Stomach (tissue), 9 donors: ENCODE measurements around the gene FLOT2. TPM values are rescaled to one million over a fixed set of nuclear protein-coding genes. Genes with fewer than 3 reads are reported as not detected.

Source experiments
- DNase-seq, 2 donors: peaks; one replicate each; pipeline versions ENCODE4 v3.0.0 to v3.0.0-alpha.2; 2013 to 2019
- H3K27ac ChIP-seq, 5 donors: fragments of 200-600 bp in 4 of 5; sonication (generic) in 4 of 5; one replicate each; pipeline ENCODE4 v1.5.1; 2013 to 2019; ENCODE audit warnings: mild to moderate bottlenecking in 1 of 5, moderate library complexity in 1 of 5
- H3K27me3 ChIP-seq, 3 donors: fragments of 200-600 bp; sonication (generic); one replicate each; pipeline ENCODE4 v1.5.1; 2017 to 2019; ENCODE audit warnings: mixed run types in 1 of 3
- H3K36me3 ChIP-seq, 4 donors: fragments of 200-600 bp; sonication (generic); 1 replicate in 3 of 4; 2 replicates in 1 of 4; pipeline ENCODE4 v1.5.1; 2016 to 2019
- H3K4me1 ChIP-seq, 4 donors: fragments of 200-600 bp; sonication (generic); one replicate each; pipeline ENCODE4 v1.5.1; 2016 to 2019
- H3K4me3 ChIP-seq, 4 donors: fragments of 200-600 bp; sonication (generic) in 3 of 4; one replicate each; pipeline ENCODE4 v1.5.1; 2016 to 2019; ENCODE audit warnings: mild to moderate bottlenecking in 1 of 4
- H3K9me3 ChIP-seq, 4 donors: fragments of 200-600 bp; sonication (generic); one replicate each; pipeline ENCODE4 v1.5.1; 2016 to 2019
- CTCF ChIP-seq, 7 experiments: fragments of 450-650 bp in 4 of 7; fragments of 200-600 bp in 3 of 7; sonication (generic) in 3 of 7; IDR thresholded peaks; one replicate each; pipeline ENCODE4 v1.5.1; 2016 to 2019; ENCODE audit warnings: antibody characterized with exemption in 7 of 7, control low read depth in 2 of 7, mild to moderate bottlenecking in 1 of 7
- EP300 ChIP-seq: sonication (generic); formaldehyde crosslinking; IDR thresholded peaks from one replicate; pipeline ENCODE4 v1.6.1; 2017; ENCODE audit warnings: antibody characterized with exemption
- POLR2A ChIP-seq, 4 donors: fragments of 450-650 bp; IDR thresholded peaks; one replicate each; pipeline ENCODE4 v1.6.1; 2016; ENCODE audit warnings: antibody characterized with exemption in 4 of 4, control low read depth in 2 of 4, mild to moderate bottlenecking in 1 of 4, moderate library complexity in 1 of 4
- POLR2AphosphoS5 ChIP-seq, 3 donors: sonication (generic); formaldehyde crosslinking; IDR thresholded peaks; one replicate each; pipeline ENCODE4 v1.6.1; 2016; ENCODE audit warnings: antibody characterized with exemption in 3 of 3
- WGBS, 5 donors: extraction: QIAGEN DNeasy Blood & Tissue Kit in 3 of 5; methylation state at CpG; one replicate each; pipeline versions ENCODE4 v1.1.5 to v1.1.7; 2013 to 2018; 5-methylcytosine and 5-hydroxymethylcytosine counted together
- intact Hi-C: fragments of 100-400 bp; cut with DNase I; formaldehyde crosslinking; loops from one replicate; pipeline ENCODE4 v1.15.1; 2023; ENCODE audit warnings: low total_unique reads
- polyA plus RNA-seq, 3 donors: library from polyadenylated mRNA; stranded (reverse); fragments of 200-250 nt; gene quantifications; one replicate each; pipeline ENCODE4 v1.2.3, GENCODE V29; 2013
- total RNA-seq, 5 donors: library from RNA; depleted of rRNA; stranded (reverse); fragments of >200 nt; gene quantifications; one replicate each; pipeline versions ENCODE4 v1.1.0 to v1.2.3, GENCODE V29; 2014 to 2016
- donor health status: healthy with polysubstance abuse.
- donor health status: Bipolar disorder and iron deficiency.
- donor health status: healthy.

Gene FLOT2
- total and polyA plus RNA-seq, 8 donors = 19.5 to 80.5 (median 40.8) TPM

- 88 to 95% (median 91%) methylated on average over 13 of the region's 13 CpGs for WGBS, 5 donors
- TF ChIP-seq CTCF (IDR thresholded peaks at IDR 0.05) (no peak), POLR2A (IDR thresholded peaks at IDR 0.05) (no peak), EP300 (no peak), POLR2AphosphoS5 (IDR thresholded peaks at IDR 0.05) (no peak)
- no peak overlapping the region for H3K4me3 ChIP-seq
- H3K27me3 ChIP-seq = no peaks in the 10 kb centered on the region
- DNase-seq = no peak
- intact Hi-C loops = no loop called here
- H3K4me1 ChIP-seq = peaks cover 24 to 56% (median 37%) of the 10 kb centered on the region in 4 donors
- H3K27ac ChIP-seq = peak overlapping the region in 2 of 5 donors; percentile 19 to 34
- H3K36me3 ChIP-seq = peaks cover 86 to 100% (median 100%) of the 10 kb centered on the region in 4 donors
- no peaks in the 10 kb centered on the region for H3K9me3 ChIP-seq
Measured at GRCh38 chr17:28911411-28912045, 14.0 kb upstream of the FLOT2 start.

DNA sequence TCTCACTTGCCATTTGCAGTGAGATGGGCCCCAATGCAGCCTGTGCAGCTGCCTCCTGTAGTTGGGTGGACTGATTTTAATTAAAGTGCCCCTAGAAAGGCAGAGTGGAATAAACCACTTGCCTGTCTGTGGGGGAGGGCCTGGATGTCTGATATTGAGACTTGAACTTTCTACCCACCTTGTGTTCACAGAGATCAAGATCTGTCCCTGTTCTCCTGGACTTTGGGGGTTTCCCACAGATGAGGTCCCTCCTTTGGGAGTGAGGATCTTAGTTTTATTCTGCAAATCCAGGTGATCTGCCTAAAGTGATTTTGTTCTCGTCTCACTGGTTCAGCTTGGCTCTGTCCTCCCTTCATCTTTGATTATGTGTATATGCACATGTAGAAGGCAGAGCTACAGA is 13.0 kb upstream of the FLOT2 start:
- Histone ChIP-seq H3K36me3 (peaks cover 86 to 100% (median 100%) of the 10 kb centered on the region in 4 donors), H3K27ac (no peak overlapping the region), H3K4me1 (peaks cover 24 to 52% (median 37%) of the 10 kb centered on the region in 4 donors), H3K4me3 (no peak overlapping the region), H3K9me3 (no peaks in the 10 kb centered on the region), H3K27me3 (no peaks in the 10 kb centered on the region)
- TF ChIP-seq EP300 (no peak), POLR2A (IDR thresholded peaks at IDR 0.05) (no peak), CTCF (IDR thresholded peaks at IDR 0.05) (no peak), POLR2AphosphoS5 (IDR thresholded peaks at IDR 0.05) (no peak)
- intact Hi-C loops = no loop called here
- WGBS, 5 donors = 83 to 97% (median 87%) methylated on average over 1 of the region's 1 CpG
- DNase-seq = no peak

- TF ChIP-seq CTCF (IDR thresholded peaks at IDR 0.05) (no peak), POLR2AphosphoS5 (IDR thresholded peaks at IDR 0.05) (peak in 1 of 3 donors; percentile 56), EP300 (no peak), POLR2A (IDR thresholded peaks at IDR 0.05) (no peak)
- no peaks in the 10 kb centered on the region for H3K9me3 ChIP-seq
- no peak overlapping the region for H3K4me3 ChIP-seq
- H3K27me3 ChIP-seq = no peaks in the 10 kb centered on the region
- peak in 1 of 2 donors; percentile 71 for DNase-seq
- WGBS, 5 donors = 30 to 51% (median 46%) methylated on average over 6 of the region's 6 CpGs
- H3K27ac ChIP-seq = peak overlapping the region; percentile 46 to 83 (median 75)
- H3K4me1 ChIP-seq = peaks cover 27 to 62% (median 41%) of the 10 kb centered on the region in 4 donors
- peaks cover 71 to 84% (median 82%) of the 10 kb centered on the region in 4 donors for H3K36me3 ChIP-seq
- intact Hi-C loops = no loop called here
Measured at GRCh38 chr17:28908640-28909167, 11.2 kb upstream of the FLOT2 start.

- Histone ChIP-seq H3K4me1 (peaks cover 31 to 66% (median 47%) of the 10 kb centered on the region in 4 donors), H3K27me3 (no peaks in the 10 kb centered on the region), H3K36me3 (peaks cover 63 to 76% (median 74%) of the 10 kb centered on the region in 4 donors), H3K27ac (peak overlapping the region in 4 of 5 donors; percentile 74 to 83 (median 78)), H3K9me3 (no peaks in the 10 kb centered on the region), H3K4me3 (no peak overlapping the region)
- WGBS, 5 donors = 61 to 77% (median 71%) methylated on average over 3 of the region's 3 CpGs
- peak in 1 of 2 donors; percentile 60 for DNase-seq
- intact Hi-C loops = no loop called here
- TF ChIP-seq EP300 (no peak), CTCF (IDR thresholded peaks at IDR 0.05) (no peak), POLR2AphosphoS5 (IDR thresholded peaks at IDR 0.05) (no peak), POLR2A (IDR thresholded peaks at IDR 0.05) (no peak)
Measured at GRCh38 chr17:28907709-28908475, 10.4 kb upstream of the FLOT2 start.
